Erythroblast (primary cell): ENCODE measurements around the gene PLEKHG2.

Experiments
- GATA1 ChIP-seq: IDR thresholded peaks from 2 replicates; pipeline ENCODE4 v1.6.1; 2011; ENCODE audit warnings: low read depth, mild to moderate bottlenecking, control low read depth, low read length, moderate library complexity
- POLR2A ChIP-seq: IDR thresholded peaks from 2 replicates; pipeline ENCODE4 v1.6.1; 2011; ENCODE audit warnings: mild to moderate bottlenecking, low read length

DNA sequence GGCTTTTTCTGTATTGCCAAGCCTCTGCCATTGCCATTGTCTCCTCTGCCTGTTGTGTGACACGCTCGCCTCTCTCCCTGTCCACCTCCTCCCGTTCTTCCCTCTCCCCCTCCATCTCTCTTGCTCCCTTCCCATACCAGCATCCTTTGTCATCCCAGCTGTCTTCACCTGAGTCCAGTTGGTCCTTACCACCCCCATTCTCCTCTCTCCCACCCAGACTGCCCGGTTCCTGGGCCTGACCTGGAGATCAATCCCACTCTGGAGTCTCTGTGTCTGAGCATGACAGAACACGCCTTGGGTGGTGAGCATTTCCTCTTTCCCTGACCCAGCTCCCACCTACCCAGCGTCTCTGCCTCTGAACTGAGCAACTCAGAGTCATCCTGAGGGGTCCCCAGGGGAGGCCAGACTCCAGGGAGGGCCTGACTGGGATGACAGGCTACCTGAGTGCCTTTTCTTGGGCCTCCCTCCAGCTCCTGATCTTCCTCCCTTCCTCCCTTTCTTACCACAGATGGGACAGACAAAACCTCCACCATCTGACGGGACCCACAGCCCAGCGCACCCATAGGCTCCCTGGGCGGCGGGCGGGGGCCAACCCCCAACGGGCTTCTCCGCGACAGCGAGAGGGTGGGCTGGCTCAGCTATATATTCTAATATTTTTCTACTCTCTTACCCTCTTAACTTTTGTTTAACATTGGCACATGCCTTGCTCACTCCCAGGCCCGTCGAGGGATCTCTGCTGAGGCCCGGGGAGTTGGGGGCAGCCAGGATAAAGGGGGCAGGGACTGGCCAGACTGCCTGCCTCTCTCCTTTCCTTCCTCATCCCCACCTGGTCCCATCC is 29.3 kb upstream of the PLEKHG2 start:
- no peak for TF ChIP-seq GATA1
- no peak for TF ChIP-seq POLR2A
